ENCODE measurements around the gene SYNPO.
A peak's percentile ranks its signal among the peaks of the same experiment; 100 is the strongest.

The SYNPO gene

GRCh38 chr5:150659360-150660107, 19.1 kb downstream of the SYNPO start:
- Mint-ChIP-seq H3K27ac (peak overlapping the region; percentile 20), H3K4me3 (no peak overlapping the region), H3K27me3 (peaks cover 15 to 16% of the 10 kb centered on the region in 2 donors), H3K4me1 (peaks cover 7 to 11% of the 10 kb centered on the region in 2 donors), H3K36me3 (no peaks in the 10 kb centered on the region), H3K9me3 (no peaks in the 10 kb centered on the region)
- DNase-seq (no peak), ATAC-seq (replicated peaks) (no peak)

GRCh38 chr5:150660108-150660831, 19.8 kb downstream of the SYNPO start:
- H3K4me3 Mint-ChIP-seq: no peak overlapping the region

GRCh38 chr5:150661086-150661485, 20.6 kb downstream of the SYNPO start, which contains the start of gene MYOZ3:
TSS of gene MYOZ3 (plus strand) at chr5:150661251. CDS start at chr5:150662942, 1,691 bp downstream.
- DNase-seq: no peak
- no peak for ATAC-seq (replicated peaks)
- peaks cover 15 to 16% of the 10 kb centered on the region in 2 donors for H3K27me3 Mint-ChIP-seq
- H3K27ac Mint-ChIP-seq: peak within 1 kb of the TSS; percentile 20
- no peak within 1 kb of the TSS for H3K4me3 Mint-ChIP-seq
- H3K36me3 Mint-ChIP-seq: no peaks in the 10 kb centered on the region
- H3K4me1 Mint-ChIP-seq: peaks cover 5 to 11% of the 10 kb centered on the region in 2 donors
- H3K9me3 Mint-ChIP-seq: no peaks in the 10 kb centered on the region

More at GRCh38 chr5:150660108-150660831, 19.8 kb downstream of the SYNPO start:
- DNase-seq: no peak
- Mint-ChIP-seq H3K9me3 (no peaks in the 10 kb centered on the region), H3K27ac (peak overlapping the region; percentile 20), H3K36me3 (no peaks in the 10 kb centered on the region), H3K4me1 (peaks cover 7 to 11% of the 10 kb centered on the region in 2 donors), H3K27me3 (peaks cover 15 to 16% of the 10 kb centered on the region in 2 donors)
- no peak for ATAC-seq (replicated peaks)

GRCh38 chr5:150661821-150662596, 21.5 kb downstream of the SYNPO start:
- H3K36me3 Mint-ChIP-seq: no peaks in the 10 kb centered on the region
- no peak for ATAC-seq (replicated peaks)
- no peak for DNase-seq
- no peak overlapping the region for H3K27ac Mint-ChIP-seq
- no peaks in the 10 kb centered on the region for H3K9me3 Mint-ChIP-seq
- no peak overlapping the region for H3K4me3 Mint-ChIP-seq
- H3K27me3 Mint-ChIP-seq: peaks cover 15 to 16% of the 10 kb centered on the region in 2 donors
- H3K4me1 Mint-ChIP-seq: peaks cover 2 to 6% of the 10 kb centered on the region in 2 donors

- no peak overlapping the region for H3K27ac Mint-ChIP-seq
Measured at GRCh38 chr5:150662731-150663516, 22.5 kb downstream of the SYNPO start.

GRCh38 chr5:150663936-150664335, 23.5 kb downstream of the SYNPO start:
- no peaks in the 10 kb centered on the region for H3K4me1 Mint-ChIP-seq
- H3K36me3 Mint-ChIP-seq: no peaks in the 10 kb centered on the region
- H3K27me3 Mint-ChIP-seq: peaks cover 12 to 15% of the 10 kb centered on the region in 2 donors
- ATAC-seq (replicated peaks) (no peak), DNase-seq (no peak)
- H3K9me3 Mint-ChIP-seq: no peaks in the 10 kb centered on the region
- no peak overlapping the region for H3K27ac Mint-ChIP-seq
- H3K4me3 Mint-ChIP-seq: no peak overlapping the region

More at GRCh38 chr5:150662731-150663516, 22.5 kb downstream of the SYNPO start:
- no peak for ATAC-seq (replicated peaks)
- H3K4me1 Mint-ChIP-seq: peaks cover 0 to 5% of the 10 kb centered on the region in 2 donors
- DNase-seq: no peak
- peaks cover 15 to 16% of the 10 kb centered on the region in 2 donors for H3K27me3 Mint-ChIP-seq
- H3K36me3 Mint-ChIP-seq: no peaks in the 10 kb centered on the region
- no peak overlapping the region for H3K4me3 Mint-ChIP-seq
- no peaks in the 10 kb centered on the region for H3K9me3 Mint-ChIP-seq

- DNase-seq: no peak
- H3K4me3 Mint-ChIP-seq: no peak overlapping the region
- H3K4me1 Mint-ChIP-seq: no peaks in the 10 kb centered on the region
- H3K27ac Mint-ChIP-seq: no peak overlapping the region
- peaks cover 16 to 17% of the 10 kb centered on the region in 2 donors for H3K27me3 Mint-ChIP-seq
- H3K36me3 Mint-ChIP-seq: no peaks in the 10 kb centered on the region
- H3K9me3 Mint-ChIP-seq: no peaks in the 10 kb centered on the region
- no peak for ATAC-seq (replicated peaks)
Measured at GRCh38 chr5:150665044-150665443, 24.6 kb downstream of the SYNPO start.

- Mint-ChIP-seq H3K36me3 (no peaks in the 10 kb centered on the region), H3K27me3 (peaks cover 24 to 32% of the 10 kb centered on the region in 2 donors), H3K4me1 (peaks cover 4 to 9% of the 10 kb centered on the region in 2 donors), H3K4me3 (peak overlapping the region in 1 of 2 donors; percentile 39), H3K9me3 (no peaks in the 10 kb centered on the region), H3K27ac (peak overlapping the region; percentile 51)
- ATAC-seq (replicated peaks) (no peak), DNase-seq (no peak)
Measured at GRCh38 chr5:150670275-150670947, 30.0 kb downstream of the SYNPO start.

- Mint-ChIP-seq H3K36me3 (no peaks in the 10 kb centered on the region), H3K4me3 (peak overlapping the region in 1 of 2 donors; percentile 39), H3K9me3 (no peaks in the 10 kb centered on the region), H3K27ac (no peak overlapping the region), H3K27me3 (peaks cover 24 to 32% of the 10 kb centered on the region in 2 donors), H3K4me1 (peaks cover 4 to 9% of the 10 kb centered on the region in 2 donors)
- DNase-seq: no peak
- no peak for ATAC-seq (replicated peaks)
Measured at GRCh38 chr5:150670948-150671310, 30.5 kb downstream of the SYNPO start.

GRCh38 chr5:150671509-150672236, 31.2 kb downstream of the SYNPO start:
- Mint-ChIP-seq H3K27me3 (peaks cover 24 to 32% of the 10 kb centered on the region in 2 donors), H3K36me3 (no peaks in the 10 kb centered on the region), H3K9me3 (no peaks in the 10 kb centered on the region), H3K4me3 (peak overlapping the region; percentile 79 to 83), H3K27ac (no peak overlapping the region), H3K4me1 (peaks cover 4 to 9% of the 10 kb centered on the region in 2 donors)
- no peak for DNase-seq
- peak; percentile 65 to 70 for ATAC-seq (replicated peaks)

GRCh38 chr5:150672237-150672883, 31.9 kb downstream of the SYNPO start:
- ATAC-seq (replicated peaks): peak; percentile 63 to 65
- no peak overlapping the region for H3K27ac Mint-ChIP-seq
- H3K27me3 Mint-ChIP-seq: peaks cover 24 to 32% of the 10 kb centered on the region in 2 donors
- no peaks in the 10 kb centered on the region for H3K9me3 Mint-ChIP-seq
- peak overlapping the region; percentile 79 to 83 for H3K4me3 Mint-ChIP-seq
- H3K36me3 Mint-ChIP-seq: peaks cover 0 to under 1% of the 10 kb centered on the region in 2 donors
- DNase-seq: no peak
- H3K4me1 Mint-ChIP-seq: peaks cover 4 to 9% of the 10 kb centered on the region in 2 donors

- peaks cover 4 to 9% of the 10 kb centered on the region in 2 donors for H3K4me1 Mint-ChIP-seq
- no peak overlapping the region for H3K27ac Mint-ChIP-seq
- peaks cover 4 to 6% of the 10 kb centered on the region in 2 donors for H3K36me3 Mint-ChIP-seq
- peaks cover 24 to 32% of the 10 kb centered on the region in 2 donors for H3K27me3 Mint-ChIP-seq
- H3K4me3 Mint-ChIP-seq: peak overlapping the region in 1 of 2 donors; percentile 79
- DNase-seq: no peak
- no peaks in the 10 kb centered on the region for H3K9me3 Mint-ChIP-seq
- no peak for ATAC-seq (replicated peaks)
Measured at GRCh38 chr5:150672884-150673275, 32.4 kb downstream of the SYNPO start.
